H1 (cell line): ENCODE results near the gene PSME1.

Experiments used
- ATF3 ChIP-seq: IDR thresholded peaks from 2 replicates; pipeline ENCODE4 v1.6.1; 2011; ENCODE audit warnings: low read depth, mild to moderate bottlenecking, low read length; ENCODE audit not compliant: insufficient read depth
- BCL11A ChIP-seq, 2 experiments: IDR thresholded peaks; one replicate each; pipeline ENCODE4 v1.6.1; 2011; ENCODE audit warnings: low read depth in 2 of 2, low read length in 2 of 2, mild to moderate bottlenecking in 2 of 2
- CBX5 ChIP-seq: fragments of 300-800, 300-1000 bp; sonication (generic); IDR thresholded peaks from 2 replicates; pipeline ENCODE4 v1.7.1; 2016; ENCODE audit warnings: antibody characterized with exemption, low read length, low read depth
- CEBPB ChIP-seq: IDR thresholded peaks from 2 replicates; pipeline ENCODE4 v1.6.1; 2012; ENCODE audit warnings: low read depth, low read length
- CTCF ChIP-seq, 3 experiments: IDR thresholded peaks; 1 replicate in 2 of 3; 2 replicates in 1 of 3; pipeline versions ENCODE4 v1.5.1 to v1.6.1; 2011; ENCODE audit warnings: low read length in 3 of 3, mild to moderate bottlenecking in 3 of 3, inconsistent platforms in 2 of 3, low read depth in 1 of 3, moderate library complexity in 1 of 3; ENCODE audit not compliant: insufficient read depth in 1 of 3; ENCODE audit errors: control extremely low read depth in 1 of 3
- E2F6 ChIP-seq: IDR thresholded peaks from 2 replicates; pipeline ENCODE4 v1.6.1; 2012; ENCODE audit warnings: inconsistent platforms
- HDAC2 ChIP-seq, 2 experiments: fragments of 300-600 bp in 1 of 2; sonication (generic) in 1 of 2; IDR thresholded peaks; 2 replicates each; pipeline ENCODE4 v1.6.1; 2011 to 2012; ENCODE audit warnings: low read depth in 2 of 2, low read length in 2 of 2, mild to moderate bottlenecking in 2 of 2, moderate library complexity in 2 of 2, borderline replicate concordance in 1 of 2, inconsistent platforms in 1 of 2
- HDAC6 ChIP-seq: IDR thresholded peaks from one replicate; pipeline ENCODE4 v1.7.1; 2012; ENCODE audit warnings: low read depth, mild to moderate bottlenecking, inconsistent platforms, low read length, moderate library complexity
- KDM4A ChIP-seq: IDR thresholded peaks from one replicate; pipeline ENCODE4 v1.7.1; 2012; ENCODE audit warnings: low read depth, mild to moderate bottlenecking, moderate library complexity, low read length, inconsistent platforms; ENCODE audit not compliant: severe bottlenecking
- NRF1 ChIP-seq: IDR thresholded peaks from 2 replicates; pipeline ENCODE4 v1.6.1; 2011; ENCODE audit warnings: mild to moderate bottlenecking, low read depth, low read length, improper control_type of control experiment
- SIN3A ChIP-seq, 2 experiments: IDR thresholded peaks in 1 of 2; conservative IDR thresholded peaks in 1 of 2; 2 replicates each; pipeline ENCODE4 v1.6.1; 2011 to 2012; ENCODE audit warnings: low read length in 2 of 2, improper control_type of control experiment in 1 of 2, low read depth in 1 of 2, mild to moderate bottlenecking in 1 of 2
- TAF7 ChIP-seq: optimal IDR thresholded peaks from 2 replicates; pipeline ENCODE3; 2011; ENCODE audit warnings: low read depth, mild to moderate bottlenecking, inconsistent platforms, low read length, moderate library complexity, borderline replicate concordance

GRCh38 chr14:24143511-24143910 is 7.5 kb downstream of the PSME1 start:
- TF ChIP-seq BCL11A (IDR thresholded peaks at IDR 0.05; ENCODE audit: low read depth in 2 of 2, low read length in 2 of 2) (no peak), NRF1 (no peak), CEBPB (no peak), HDAC6 (no peak), CTCF (IDR thresholded peaks at IDR 0.05; ENCODE audit: control extremely low read depth in 1 of 3, insufficient read depth in 1 of 3, low read depth in 1 of 3, low read length in 3 of 3) (no peak), ATF3 (no peak), KDM4A (no peak), E2F6 (no peak), HDAC2 (IDR thresholded peaks at IDR 0.05; ENCODE audit: borderline replicate concordance in 1 of 2, low read depth in 2 of 2, low read length in 2 of 2) (no peak), TAF7 (no peak), SIN3A (conservative IDR thresholded peaks at IDR 0.05 in 1 of 2, IDR thresholded peaks at IDR 0.05 in 1 of 2; ENCODE audit: low read depth in 1 of 2, low read length in 2 of 2) (no peak), CBX5 (no peak)
